HEK293 (cell line): ENCODE measurements around the gene SGO1.

ENCODE experiments used
- CTCF ChIA-PET: fragments of 350-600 bp; formaldehyde crosslinking; extraction: SDS; loops from one replicate; lab custom pipeline; 2021; ENCODE audit warnings: antibody characterized with exemption; lab: Yijun Ruan, JAX
- POLR2A ChIA-PET: fragments of 300-600 bp; formaldehyde crosslinking; extraction: SDS; loops from one replicate; lab custom pipeline; 2020; ENCODE audit warnings: antibody characterized with exemption, inconsistent platforms; lab: Yijun Ruan, JAX
- H3K27ac ChIP-seq: fragments of 200-500 bp; sonication (Bioruptor generic); 2 replicates; pipeline ENCODE4 v1.5.1; 2014; ENCODE audit warnings: low read depth, low read length, control low read depth, inconsistent platforms; ENCODE audit errors: extremely low read depth
- H3K36me3 ChIP-seq, 2 experiments: fragments of 200-500 bp in 1 of 2; sonication (Bioruptor generic) in 1 of 2; 1 replicate in 1 of 2; 2 replicates in 1 of 2; pipeline ENCODE4 v1.5.1; 2014 to 2017; ENCODE audit warnings: inconsistent platforms in 2 of 2, low read length in 2 of 2; ENCODE audit not compliant: control insufficient read depth in 2 of 2, insufficient read depth in 1 of 2
- H3K4me1 ChIP-seq: fragments of 200-500 bp; sonication (Bioruptor generic); 2 replicates; pipeline ENCODE4 v1.5.1; 2014; ENCODE audit warnings: mild to moderate bottlenecking, low read length, inconsistent platforms; ENCODE audit not compliant: control insufficient read depth, insufficient read depth
- H3K4me3 ChIP-seq: 2 replicates; pipeline ENCODE4 v1.5.1; 2011; ENCODE audit warnings: low read depth, mild to moderate bottlenecking, control low read depth, low read length, moderate library complexity
- H3K9me3 ChIP-seq: fragments of 200-500 bp; sonication (Bioruptor generic); 2 replicates; pipeline ENCODE4 v1.5.1; 2014; ENCODE audit warnings: low read depth, low read length, inconsistent platforms; ENCODE audit not compliant: control insufficient read depth, insufficient read depth
- OVOL3 ChIP-seq: fragments of 450-650 bp; formaldehyde crosslinking; IDR thresholded peaks from 2 replicates; pipeline ENCODE4 v1.5.1; 2016; ENCODE audit warnings: missing biosample characterization, missing genetic modification characterization
- ZFP41 ChIP-seq: fragments of 450-650 bp; formaldehyde crosslinking; IDR thresholded peaks from 2 replicates; pipeline ENCODE4 v1.5.1; 2016; ENCODE audit warnings: missing biosample characterization, missing genetic modification characterization, borderline replicate concordance
- ZNF121 ChIP-seq: fragments of 450-650 bp; formaldehyde crosslinking; IDR thresholded peaks from 2 replicates; pipeline ENCODE4 v1.5.1; 2016; ENCODE audit warnings: missing biosample characterization, missing genetic modification characterization
- ZNF16 ChIP-seq: fragments of 450-650 bp; formaldehyde crosslinking; IDR thresholded peaks from 2 replicates; pipeline ENCODE4 v1.5.1; 2016; ENCODE audit warnings: low read depth, missing biosample characterization, missing genetic modification characterization
- ZNF2 ChIP-seq: fragments of 450-650 bp; formaldehyde crosslinking; IDR thresholded peaks from 2 replicates; pipeline ENCODE4 v1.5.1; 2016; ENCODE audit warnings: missing biosample characterization, missing genetic modification characterization
- ZNF202 ChIP-seq: fragments of 450-650 bp; formaldehyde crosslinking; IDR thresholded peaks from 2 replicates; pipeline ENCODE4 v1.5.1; 2016; ENCODE audit warnings: missing biosample characterization, missing genetic modification characterization, borderline replicate concordance
- ZNF23 ChIP-seq: fragments of 450-650 bp; formaldehyde crosslinking; IDR thresholded peaks from 2 replicates; pipeline ENCODE4 v1.5.1; 2016; ENCODE audit warnings: missing biosample characterization, missing genetic modification characterization, borderline replicate concordance
- ZNF248 ChIP-seq: fragments of 450-650 bp; formaldehyde crosslinking; IDR thresholded peaks from 2 replicates; pipeline ENCODE4 v1.5.1; 2017; ENCODE audit warnings: missing biosample characterization, missing genetic modification characterization
- ZNF302 ChIP-seq: fragments of 450-650 bp; formaldehyde crosslinking; IDR thresholded peaks from 2 replicates; pipeline ENCODE4 v1.5.1; 2016; ENCODE audit warnings: missing biosample characterization, missing genetic modification characterization, low read depth
- ZNF311 ChIP-seq: fragments of 450-650 bp; formaldehyde crosslinking; IDR thresholded peaks from 2 replicates; pipeline ENCODE4 v1.5.1; 2017; ENCODE audit warnings: missing biosample characterization, missing genetic modification characterization, borderline replicate concordance
- ZNF391 ChIP-seq: fragments of 450-650 bp; formaldehyde crosslinking; IDR thresholded peaks from 2 replicates; pipeline ENCODE4 v1.5.1; 2016; ENCODE audit warnings: low read depth, missing biosample characterization, missing genetic modification characterization, borderline replicate concordance
- ZNF48 ChIP-seq: fragments of 450-650 bp; formaldehyde crosslinking; IDR thresholded peaks from 2 replicates; pipeline ENCODE4 v1.5.1; 2016; ENCODE audit warnings: missing biosample characterization, missing genetic modification characterization
- ZNF521 ChIP-seq: fragments of 450-650 bp; formaldehyde crosslinking; IDR thresholded peaks from 2 replicates; pipeline ENCODE4 v1.5.1; 2017; ENCODE audit warnings: missing biosample characterization, mild to moderate bottlenecking, missing genetic modification characterization
- ZNF610 ChIP-seq: fragments of 450-650 bp; formaldehyde crosslinking; IDR thresholded peaks from 2 replicates; pipeline ENCODE4 v1.5.1; 2016; ENCODE audit warnings: missing biosample characterization, missing genetic modification characterization, borderline replicate concordance
- ZNF658 ChIP-seq: fragments of 450-650 bp; formaldehyde crosslinking; IDR thresholded peaks from 2 replicates; pipeline ENCODE4; 2016; ENCODE audit warnings: missing biosample characterization, missing genetic modification characterization
- ZNF664 ChIP-seq: fragments of 450-650 bp; formaldehyde crosslinking; IDR thresholded peaks from 2 replicates; pipeline ENCODE4 v1.5.1; 2016; ENCODE audit warnings: missing biosample characterization, missing genetic modification characterization
- ZNF830 ChIP-seq: fragments of 450-650 bp; IDR thresholded peaks from 2 replicates; pipeline ENCODE4 v1.5.0; 2018; ENCODE audit warnings: missing biosample characterization, missing genetic modification characterization, low read depth, mild to moderate bottlenecking, moderate library complexity
- TF ChIP-seq, protein P1 (sequence below): fragments of 450-650 bp; formaldehyde crosslinking; conservative IDR thresholded peaks from 2 replicates; pipeline ENCODE4 v1.5.1; 2016; ENCODE audit warnings: low read depth, missing biosample characterization, missing genetic modification characterization
- TF ChIP-seq, protein P2 (sequence below): fragments of 450-650 bp; formaldehyde crosslinking; IDR thresholded peaks from 2 replicates; pipeline ENCODE4 v1.5.1; 2017; ENCODE audit warnings: missing biosample characterization, missing genetic modification characterization
- TF ChIP-seq, protein P3 (sequence below): fragments of 450-650 bp; formaldehyde crosslinking; IDR thresholded peaks from 2 replicates; pipeline ENCODE4 v1.5.1; 2016; ENCODE audit warnings: missing biosample characterization, missing genetic modification characterization
- TF ChIP-seq, protein P4 (sequence below): fragments of 450-650 bp; formaldehyde crosslinking; IDR thresholded peaks from 2 replicates; pipeline ENCODE4 v1.5.1; 2016; ENCODE audit warnings: missing biosample characterization, missing genetic modification characterization

SGO1 gene

DNA sequence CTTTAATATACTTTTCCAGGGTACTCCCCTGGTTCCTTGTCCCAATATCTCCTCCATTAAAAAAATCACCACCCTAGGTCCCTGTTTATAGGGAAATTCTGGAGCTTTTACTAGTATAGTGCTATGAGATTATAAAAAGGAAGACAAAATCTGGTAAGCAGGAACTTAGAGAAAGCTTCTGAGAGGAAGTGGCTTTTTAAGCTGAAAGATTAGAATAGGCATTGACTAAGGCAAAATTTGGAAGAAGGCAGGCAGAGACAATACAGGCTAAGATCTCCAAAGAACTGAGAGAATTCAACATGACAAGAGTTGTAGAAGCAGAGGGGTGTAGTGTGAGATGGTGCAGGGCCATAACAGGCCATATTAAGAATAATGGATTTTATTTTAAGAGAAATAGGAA is 25.8 kb downstream of the SGO1 start:
- ChIA-PET CTCF (interaction anchor here (0.6 to 1.2 kb wide), 4 partner anchors 9 to 1401 kb away, joined by 3 to 5 read pairs (median 4); no protein-coding TSS in a partner anchor), POLR2A (no interaction called here)
- no peaks in the 10 kb centered on the region for H3K4me1 ChIP-seq
- H3K4me3 ChIP-seq, result no peak overlapping the region
- TF ChIP-seq, protein P1, sequence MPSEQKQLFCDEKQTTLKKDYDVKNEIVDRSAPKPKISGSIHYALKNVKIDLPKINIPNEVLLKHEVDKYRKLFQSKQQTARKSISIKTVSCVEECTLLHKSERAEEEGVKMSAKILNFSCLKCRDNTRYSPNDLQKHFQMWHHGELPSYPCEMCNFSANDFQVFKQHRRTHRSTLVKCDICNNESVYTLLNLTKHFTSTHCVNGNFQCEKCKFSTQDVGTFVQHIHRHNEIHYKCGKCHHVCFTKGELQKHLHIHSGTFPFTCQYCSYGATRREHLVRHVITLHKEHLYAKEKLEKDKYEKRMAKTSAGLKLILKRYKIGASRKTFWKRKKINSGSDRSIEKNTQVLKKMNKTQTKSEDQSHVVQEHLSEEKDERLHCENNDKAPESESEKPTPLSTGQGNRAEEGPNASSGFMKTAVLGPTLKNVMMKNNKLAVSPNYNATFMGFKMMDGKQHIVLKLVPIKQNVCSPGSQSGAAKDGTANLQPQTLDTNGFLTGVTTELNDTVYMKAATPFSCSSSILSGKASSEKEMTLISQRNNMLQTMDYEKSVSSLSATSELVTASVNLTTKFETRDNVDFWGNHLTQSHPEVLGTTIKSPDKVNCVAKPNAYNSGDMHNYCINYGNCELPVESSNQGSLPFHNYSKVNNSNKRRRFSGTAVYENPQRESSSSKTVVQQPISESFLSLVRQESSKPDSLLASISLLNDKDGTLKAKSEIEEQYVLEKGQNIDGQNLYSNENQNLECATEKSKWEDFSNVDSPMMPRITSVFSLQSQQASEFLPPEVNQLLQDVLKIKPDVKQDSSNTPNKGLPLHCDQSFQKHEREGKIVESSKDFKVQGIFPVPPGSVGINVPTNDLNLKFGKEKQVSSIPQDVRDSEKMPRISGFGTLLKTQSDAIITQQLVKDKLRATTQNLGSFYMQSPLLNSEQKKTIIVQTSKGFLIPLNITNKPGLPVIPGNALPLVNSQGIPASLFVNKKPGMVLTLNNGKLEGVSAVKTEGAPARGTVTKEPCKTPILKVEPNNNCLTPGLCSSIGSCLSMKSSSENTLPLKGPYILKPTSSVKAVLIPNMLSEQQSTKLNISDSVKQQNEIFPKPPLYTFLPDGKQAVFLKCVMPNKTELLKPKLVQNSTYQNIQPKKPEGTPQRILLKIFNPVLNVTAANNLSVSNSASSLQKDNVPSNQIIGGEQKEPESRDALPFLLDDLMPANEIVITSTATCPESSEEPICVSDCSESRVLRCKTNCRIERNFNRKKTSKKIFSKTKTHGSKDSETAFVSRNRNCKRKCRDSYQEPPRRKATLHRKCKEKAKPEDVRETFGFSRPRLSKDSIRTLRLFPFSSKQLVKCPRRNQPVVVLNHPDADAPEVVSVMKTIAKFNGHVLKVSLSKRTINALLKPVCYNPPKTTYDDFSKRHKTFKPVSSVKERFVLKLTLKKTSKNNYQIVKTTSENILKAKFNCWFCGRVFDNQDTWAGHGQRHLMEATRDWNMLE (tag by site-specific recombination), result no peak
- TF ChIP-seq ZNF391 (tag by site-specific recombination) (no peak), ZNF16 (tag by site-specific recombination) (no peak), ZNF521 (no peak)
- H3K36me3 ChIP-seq, result peaks cover 46 to 69% of the 10 kb centered on the region in 2 experiments
- no peaks in the 10 kb centered on the region for H3K9me3 ChIP-seq
- H3K27ac ChIP-seq, result no peak overlapping the region

DNA sequence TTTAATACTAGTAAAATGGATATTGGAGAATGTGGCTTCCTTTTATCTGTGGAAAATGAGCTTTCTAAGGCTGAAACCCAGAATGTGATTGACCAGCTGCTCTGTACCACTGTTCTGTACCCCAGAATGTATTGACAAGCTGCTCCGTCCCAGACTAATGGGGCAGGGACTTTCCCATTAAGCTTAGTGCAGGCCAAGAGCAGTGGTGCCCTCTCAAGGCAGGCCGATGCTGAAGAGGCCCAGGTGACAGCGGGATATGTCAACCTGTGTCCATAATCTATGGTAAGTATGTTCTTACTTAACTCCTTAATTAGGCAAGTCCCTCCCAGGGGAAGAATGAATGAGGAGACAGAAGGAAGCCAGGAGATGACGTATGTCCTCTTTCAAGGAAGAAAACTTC is 31.1 kb downstream of the SGO1 start:
- ChIA-PET CTCF (no interaction called here), POLR2A (no interaction called here)
- H3K4me3 ChIP-seq, result no peak overlapping the region

DNA sequence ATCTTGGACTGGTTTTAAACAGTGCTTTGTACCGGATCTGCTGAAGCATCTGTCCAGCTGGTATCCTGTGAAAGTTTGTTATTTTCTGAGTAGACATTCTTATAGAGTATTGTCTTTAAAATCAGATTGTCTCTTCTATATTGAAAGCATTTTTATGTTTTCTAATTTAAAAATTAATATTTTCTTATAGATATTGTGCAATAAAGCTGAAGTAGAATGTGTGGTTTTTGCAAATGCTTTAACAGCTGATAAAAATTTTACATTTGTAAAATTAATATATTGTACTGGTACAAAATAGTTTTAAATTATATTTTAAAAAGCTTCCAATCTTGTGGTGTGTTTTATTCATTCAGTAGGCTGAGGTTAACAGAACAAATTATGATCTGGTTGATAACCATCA is 31.9 kb downstream of the SGO1 start:
- CTCF ChIA-PET, result no interaction called here
- TF ChIP-seq ZNF610 (tag by site-specific recombination), result no peak
- no peak for TF ChIP-seq ZNF121 (tag by site-specific recombination)
- no peak for TF ChIP-seq ZNF202 (tag by site-specific recombination)
- TF ChIP-seq ZNF311 (tag by site-specific recombination), result no peak
- no peak for TF ChIP-seq ZNF658 (tag by site-specific recombination)
- TF ChIP-seq, protein P2, sequence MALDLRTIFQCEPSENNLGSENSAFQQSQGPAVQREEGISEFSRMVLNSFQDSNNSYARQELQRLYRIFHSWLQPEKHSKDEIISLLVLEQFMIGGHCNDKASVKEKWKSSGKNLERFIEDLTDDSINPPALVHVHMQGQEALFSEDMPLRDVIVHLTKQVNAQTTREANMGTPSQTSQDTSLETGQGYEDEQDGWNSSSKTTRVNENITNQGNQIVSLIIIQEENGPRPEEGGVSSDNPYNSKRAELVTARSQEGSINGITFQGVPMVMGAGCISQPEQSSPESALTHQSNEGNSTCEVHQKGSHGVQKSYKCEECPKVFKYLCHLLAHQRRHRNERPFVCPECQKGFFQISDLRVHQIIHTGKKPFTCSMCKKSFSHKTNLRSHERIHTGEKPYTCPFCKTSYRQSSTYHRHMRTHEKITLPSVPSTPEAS (tag by site-specific recombination), result no peak
- no peak for TF ChIP-seq ZNF2 (tag by site-specific recombination)
- TF ChIP-seq ZNF23 (tag by site-specific recombination), result no peak
- no peak for TF ChIP-seq ZNF302 (tag by site-specific recombination)
- TF ChIP-seq ZNF664 (tag by site-specific recombination), result no peak
- no peak for TF ChIP-seq ZNF48 (tag by site-specific recombination)
- no peak for TF ChIP-seq ZNF391 (tag by site-specific recombination)
- Histone ChIP-seq H3K27ac (no peak overlapping the region), H3K36me3 (peaks cover 16 to 74% of the 10 kb centered on the region in 2 experiments), H3K4me1 (no peaks in the 10 kb centered on the region), H3K4me3 (no peak overlapping the region), H3K9me3 (no peaks in the 10 kb centered on the region)
- POLR2A ChIA-PET, result no interaction called here

More for the DNA sequence above, 31.1 kb downstream of the SGO1 start:
- no peaks in the 10 kb centered on the region for H3K9me3 ChIP-seq
- H3K36me3 ChIP-seq, result peaks cover 24 to 79% of the 10 kb centered on the region in 2 experiments
- TF ChIP-seq ZNF248 (tag by site-specific recombination) (no peak), ZNF830 (no peak), OVOL3 (tag by site-specific recombination) (no peak), ZFP41 (tag by site-specific recombination) (no peak)
- TF ChIP-seq, protein P3, sequence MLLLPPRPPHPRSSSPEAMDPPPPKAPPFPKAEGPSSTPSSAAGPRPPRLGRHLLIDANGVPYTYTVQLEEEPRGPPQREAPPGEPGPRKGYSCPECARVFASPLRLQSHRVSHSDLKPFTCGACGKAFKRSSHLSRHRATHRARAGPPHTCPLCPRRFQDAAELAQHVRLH (tag by site-specific recombination), result no peak
- TF ChIP-seq, protein P4, sequence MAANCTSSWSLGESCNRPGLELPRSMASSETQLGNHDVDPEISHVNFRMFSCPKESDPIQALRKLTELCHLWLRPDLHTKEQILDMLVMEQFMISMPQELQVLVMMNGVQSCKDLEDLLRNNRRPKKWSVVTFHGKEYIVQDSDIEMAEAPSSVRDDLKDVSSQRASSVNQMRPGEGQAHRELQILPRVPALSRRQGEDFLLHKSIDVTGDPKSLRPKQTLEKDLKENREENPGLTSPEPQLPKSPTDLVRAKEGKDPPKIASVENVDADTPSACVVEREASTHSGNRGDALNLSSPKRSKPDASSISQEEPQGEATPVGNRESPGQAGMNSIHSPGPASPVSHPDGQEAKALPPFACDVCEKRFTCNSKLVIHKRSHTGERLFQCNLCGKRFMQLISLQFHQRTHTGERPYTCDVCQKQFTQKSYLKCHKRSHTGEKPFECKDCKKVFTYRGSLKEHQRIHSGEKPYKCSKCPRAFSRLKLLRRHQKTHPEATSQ, result no peak
- no peaks in the 10 kb centered on the region for H3K4me1 ChIP-seq
- H3K27ac ChIP-seq, result no peak overlapping the region
